HAP-1 (cell line): ENCODE results near the gene SAMD8.
"Not testable (repeated sequence)": the region's sequence is repeated elsewhere in the genome, so short reads cannot be mapped to it uniquely, and the experiment has no call there.

Experiments
- DNase-seq, 2 experiments: peaks; one replicate each; pipeline ENCODE4 v3.0.0-alpha.2; 2016 to 2020; ENCODE audit warnings: low spot score in 2 of 2
- H3K27me3 ChIP-seq: fragments of 250-450 bp; sonication (Bioruptor Pico); 2 replicates; pipeline ENCODE4 v1.5.1; 2020; ENCODE audit warnings: low read depth, mild to moderate bottlenecking, moderate library complexity
- H3K36me3 ChIP-seq: fragments of 250-450 bp; sonication (Bioruptor Pico); replicated peaks from 2 replicates; pipeline ENCODE4 v1.5.1; 2020; ENCODE audit warnings: mild to moderate bottlenecking
- H3K4me1 ChIP-seq: fragments of 250-450 bp; sonication (Bioruptor Pico); 2 replicates; pipeline ENCODE4 v1.5.1; 2020; ENCODE audit warnings: mild to moderate bottlenecking
- H3K4me3 ChIP-seq: fragments of 250-450 bp; sonication (Bioruptor Pico); 2 replicates; pipeline ENCODE4 v1.5.1; 2020; ENCODE audit warnings: mild to moderate bottlenecking, moderate library complexity
- H3K9me3 ChIP-seq: fragments of 250-450 bp; sonication (Bioruptor Pico); 2 replicates; pipeline ENCODE4 v1.5.1; 2020; ENCODE audit warnings: mild to moderate bottlenecking, moderate library complexity
- in situ Hi-C: fragments of 300-500 bp; cut with MboI; formaldehyde crosslinking; loops from 3 replicates; pipeline ENCODE4 v1.14.3; 2020; ENCODE audit warnings: low sequenced_read_pairs, inconsistent platforms, mixed read lengths

Gene SAMD8

GRCh38 chr10:75106891-75107290, 4.6 kb upstream of the SAMD8 start:
- DNase-seq, H3K36me3 ChIP-seq, H3K4me1 ChIP-seq, H3K9me3 ChIP-seq, H3K4me3 ChIP-seq, H3K27me3 ChIP-seq, in situ Hi-C loops: not testable (repeated sequence)

- in situ Hi-C loops, result no loop called here
Observed at GRCh38 chr10:75107756-75108683, 3.4 kb upstream of the SAMD8 start.

GRCh38 chr10:75108684-75109458, 2.6 kb upstream of the SAMD8 start:
- H3K27me3 ChIP-seq, result no peaks in the 10 kb centered on the region
- no peak overlapping the region for H3K4me3 ChIP-seq
- no peaks in the 10 kb centered on the region for H3K9me3 ChIP-seq
- H3K4me1 ChIP-seq, result no peaks in the 10 kb centered on the region
- no peaks in the 10 kb centered on the region for H3K36me3 ChIP-seq
- DNase-seq, result peak; percentile 43 to 78
- in situ Hi-C loops, result no loop called here

More at GRCh38 chr10:75107756-75108683, 3.4 kb upstream of the SAMD8 start:
- Histone ChIP-seq H3K27me3 (no peaks in the 10 kb centered on the region), H3K9me3 (no peaks in the 10 kb centered on the region), H3K4me3 (no peak overlapping the region), H3K36me3 (no peaks in the 10 kb centered on the region), H3K4me1 (no peaks in the 10 kb centered on the region)
- no peak for DNase-seq

DNA sequence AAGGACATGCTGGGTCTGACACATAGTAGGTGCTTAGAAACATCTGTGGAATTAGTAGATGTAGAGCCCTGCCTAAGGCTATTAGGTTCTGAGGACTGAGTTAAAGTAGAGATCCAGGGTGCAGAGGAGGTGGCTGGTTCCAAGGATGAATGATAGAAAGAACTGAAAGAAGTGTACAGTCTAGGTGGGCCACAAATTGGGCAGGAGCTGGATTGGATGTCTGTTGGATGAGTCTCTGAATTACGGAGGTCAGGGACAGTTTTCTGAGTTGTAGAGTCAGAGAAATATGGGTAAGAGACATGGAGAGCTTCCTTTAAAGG, 2.0 kb upstream of the SAMD8 start:
- Histone ChIP-seq H3K9me3 (no peaks in the 10 kb centered on the region), H3K4me1 (no peaks in the 10 kb centered on the region), H3K4me3 (no peak overlapping the region), H3K27me3 (no peaks in the 10 kb centered on the region), H3K36me3 (no peaks in the 10 kb centered on the region)
- in situ Hi-C loops, result no loop called here
- no peak for DNase-seq

DNA sequence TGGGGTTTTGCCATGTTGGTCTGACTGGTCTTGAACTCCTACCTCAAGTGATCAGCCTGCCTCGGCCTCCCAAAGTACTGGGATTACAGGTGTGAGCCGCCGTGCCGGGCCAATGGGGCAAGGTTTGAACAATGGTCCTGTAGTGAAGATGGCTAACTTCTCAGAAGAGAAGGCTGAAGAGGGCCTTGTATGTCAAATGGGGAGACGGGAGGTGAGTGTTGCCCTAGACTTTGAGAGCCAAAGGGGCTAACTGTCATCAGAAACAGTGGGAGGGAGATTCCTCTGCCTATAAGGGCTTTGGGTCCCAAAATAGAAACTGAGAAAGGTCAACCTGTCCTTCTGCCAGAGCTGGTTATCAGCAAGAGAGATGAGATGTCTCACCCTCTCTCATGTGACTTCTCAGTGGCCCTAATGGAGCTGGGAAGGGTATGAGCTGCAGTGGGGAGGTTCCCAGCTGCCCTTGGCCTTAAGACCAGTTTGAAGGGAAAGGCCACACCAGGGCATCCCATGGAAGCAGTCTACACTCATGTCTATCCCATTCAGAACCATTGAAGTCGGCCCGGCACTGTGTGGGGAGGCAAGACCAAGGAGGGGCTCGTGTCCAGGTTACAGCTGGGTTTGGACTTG, 1.3 kb upstream of the SAMD8 start:
- no peak overlapping the region for H3K4me3 ChIP-seq
- in situ Hi-C loops, result no loop called here

GRCh38 chr10:75111907-75112679, 637 bp downstream of the SAMD8 start:
- Histone ChIP-seq H3K4me1 (no peaks in the 10 kb centered on the region), H3K27me3 (no peaks in the 10 kb centered on the region), H3K9me3 (no peaks in the 10 kb centered on the region), H3K36me3 (no peaks in the 10 kb centered on the region), H3K4me3 (peak overlapping the region; percentile 91)
- in situ Hi-C loops, result no loop called here
- peak; percentile 60 to 66 for DNase-seq

More for the DNA sequence above, 1.3 kb upstream of the SAMD8 start:
- Histone ChIP-seq H3K9me3 (no peaks in the 10 kb centered on the region), H3K27me3 (no peaks in the 10 kb centered on the region), H3K4me1 (no peaks in the 10 kb centered on the region), H3K36me3 (no peaks in the 10 kb centered on the region)
- DNase-seq, result no peak

- DNase-seq, result no peak
- no peaks in the 10 kb centered on the region for H3K4me1 ChIP-seq
- in situ Hi-C loops, result no loop called here
Observed at GRCh38 chr10:75115137-75115536, 3.7 kb downstream of the SAMD8 start.

DNA sequence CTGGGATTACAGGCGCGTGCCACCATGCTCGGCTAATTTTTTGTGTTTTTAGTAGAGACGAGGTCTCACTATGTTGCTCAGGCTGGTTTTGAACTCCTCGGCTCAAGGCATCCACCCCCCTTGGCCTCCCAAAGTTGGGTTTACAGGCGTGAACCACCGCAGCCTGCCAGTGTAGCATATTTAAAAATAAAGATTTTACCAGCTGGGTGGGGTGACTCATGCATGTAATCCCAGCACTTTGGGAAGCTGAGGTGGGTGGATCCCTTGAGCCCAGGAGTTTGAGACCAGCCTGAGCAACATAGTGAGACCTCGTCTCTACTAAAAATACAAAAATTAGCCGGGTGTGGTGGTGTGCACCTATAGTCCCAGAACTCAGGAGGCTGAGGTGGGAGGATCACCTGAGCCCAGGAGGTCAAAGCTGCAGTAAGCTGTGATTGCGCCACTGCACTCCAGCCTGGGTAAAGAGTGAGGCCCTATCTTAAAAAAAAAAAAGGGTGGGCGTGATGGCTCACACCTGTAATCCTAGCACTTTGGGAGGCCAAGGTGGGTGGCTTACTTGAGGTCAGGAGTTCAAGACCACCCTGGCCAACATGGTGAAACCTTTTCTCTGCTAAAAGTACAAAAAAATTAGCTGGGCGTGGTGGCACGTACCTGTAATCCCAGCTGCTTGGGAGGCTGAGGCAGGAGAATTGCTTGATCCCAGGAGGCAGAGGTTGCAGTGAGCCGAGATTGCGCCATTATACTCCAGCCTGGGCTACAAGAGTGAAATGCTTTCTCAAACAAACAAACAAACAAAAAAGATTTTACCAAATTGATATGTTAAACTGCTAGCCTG, 5.7 kb downstream of the SAMD8 start:
- H3K9me3 ChIP-seq, in situ Hi-C loops, DNase-seq: not testable (repeated sequence)

More at GRCh38 chr10:75115137-75115536, 3.7 kb downstream of the SAMD8 start:
- Histone ChIP-seq H3K9me3 (no peaks in the 10 kb centered on the region), H3K36me3 (no peaks in the 10 kb centered on the region), H3K4me3 (no peak overlapping the region), H3K27me3 (no peaks in the 10 kb centered on the region)

DNA sequence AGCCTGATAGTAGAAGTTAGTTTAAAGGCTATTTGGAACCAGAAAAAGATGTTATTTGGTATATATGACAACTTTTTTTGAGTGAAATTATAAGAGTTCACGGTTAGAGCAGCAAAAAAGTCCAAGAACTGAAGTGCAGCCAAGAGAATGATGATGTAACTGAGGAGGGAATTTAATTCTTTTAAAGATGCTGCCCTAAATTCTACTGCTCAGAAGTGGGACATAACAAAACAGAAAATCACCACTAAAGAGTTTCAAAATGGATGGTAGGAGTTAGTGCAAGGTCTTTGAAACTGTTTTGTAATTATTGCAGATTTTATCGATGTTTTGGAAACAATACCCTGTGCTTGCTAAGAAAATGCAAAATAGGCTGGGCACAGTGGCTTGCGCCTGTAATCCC, 6.5 kb downstream of the SAMD8 start:
- Histone ChIP-seq H3K9me3 (no peaks in the 10 kb centered on the region), H3K4me3 (no peak overlapping the region), H3K4me1 (no peaks in the 10 kb centered on the region), H3K27me3 (no peaks in the 10 kb centered on the region), H3K36me3 (no peaks in the 10 kb centered on the region)
- in situ Hi-C loops, result no loop called here
- DNase-seq, result no peak

More for the DNA sequence above, 5.7 kb downstream of the SAMD8 start:
- not testable (repeated sequence) for H3K36me3 ChIP-seq, H3K27me3 ChIP-seq, H3K4me1 ChIP-seq, H3K4me3 ChIP-seq

- H3K27me3 ChIP-seq, H3K9me3 ChIP-seq, H3K36me3 ChIP-seq, H3K4me1 ChIP-seq, in situ Hi-C loops, DNase-seq, H3K4me3 ChIP-seq: not testable (repeated sequence)
Observed at GRCh38 chr10:75119444-75120066, 8.1 kb downstream of the SAMD8 start.

DNA sequence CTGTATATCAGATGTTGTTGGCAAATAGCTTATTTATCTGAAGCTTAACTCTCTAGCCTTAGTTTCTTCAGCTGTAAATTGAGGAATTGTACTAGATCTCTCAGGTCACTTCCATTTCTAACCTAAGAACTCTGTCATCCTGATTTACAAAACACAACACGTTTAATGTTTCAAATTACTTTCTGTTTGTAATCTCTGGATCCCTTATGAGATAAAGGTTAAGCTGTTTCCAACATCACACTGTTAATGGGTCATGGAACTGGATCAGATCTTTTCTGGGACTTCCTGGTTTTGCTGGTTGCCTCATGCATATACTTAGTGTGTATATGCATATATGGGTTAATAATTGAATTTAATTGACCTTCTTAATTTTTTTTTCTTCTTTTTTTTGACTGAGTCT, 9.9 kb downstream of the SAMD8 start:
- Histone ChIP-seq H3K9me3 (no peaks in the 10 kb centered on the region), H3K36me3 (no peaks in the 10 kb centered on the region), H3K4me3 (no peak overlapping the region), H3K4me1 (no peaks in the 10 kb centered on the region), H3K27me3 (no peaks in the 10 kb centered on the region)
- no peak for DNase-seq
- in situ Hi-C loops, result no loop called here

- in situ Hi-C loops, result no loop called here
- H3K27me3 ChIP-seq, result no peaks in the 10 kb centered on the region
- H3K4me3 ChIP-seq, result no peak overlapping the region
- no peaks in the 10 kb centered on the region for H3K9me3 ChIP-seq
- H3K36me3 ChIP-seq, result no peaks in the 10 kb centered on the region
- DNase-seq, result no peak
- H3K4me1 ChIP-seq, result peaks cover 4% of the 10 kb centered on the region; the same call in 1 of the 2 replicates
Observed at GRCh38 chr10:75122505-75122904, 11.0 kb downstream of the SAMD8 start.
